ENCODE data around the gene SH3GL2. TPM values are rescaled to one million over a fixed set of nuclear protein-coding genes. Genes with fewer than 3 reads are reported as not detected.

Gene SH3GL2
- total RNA-seq = not detected

DNA sequence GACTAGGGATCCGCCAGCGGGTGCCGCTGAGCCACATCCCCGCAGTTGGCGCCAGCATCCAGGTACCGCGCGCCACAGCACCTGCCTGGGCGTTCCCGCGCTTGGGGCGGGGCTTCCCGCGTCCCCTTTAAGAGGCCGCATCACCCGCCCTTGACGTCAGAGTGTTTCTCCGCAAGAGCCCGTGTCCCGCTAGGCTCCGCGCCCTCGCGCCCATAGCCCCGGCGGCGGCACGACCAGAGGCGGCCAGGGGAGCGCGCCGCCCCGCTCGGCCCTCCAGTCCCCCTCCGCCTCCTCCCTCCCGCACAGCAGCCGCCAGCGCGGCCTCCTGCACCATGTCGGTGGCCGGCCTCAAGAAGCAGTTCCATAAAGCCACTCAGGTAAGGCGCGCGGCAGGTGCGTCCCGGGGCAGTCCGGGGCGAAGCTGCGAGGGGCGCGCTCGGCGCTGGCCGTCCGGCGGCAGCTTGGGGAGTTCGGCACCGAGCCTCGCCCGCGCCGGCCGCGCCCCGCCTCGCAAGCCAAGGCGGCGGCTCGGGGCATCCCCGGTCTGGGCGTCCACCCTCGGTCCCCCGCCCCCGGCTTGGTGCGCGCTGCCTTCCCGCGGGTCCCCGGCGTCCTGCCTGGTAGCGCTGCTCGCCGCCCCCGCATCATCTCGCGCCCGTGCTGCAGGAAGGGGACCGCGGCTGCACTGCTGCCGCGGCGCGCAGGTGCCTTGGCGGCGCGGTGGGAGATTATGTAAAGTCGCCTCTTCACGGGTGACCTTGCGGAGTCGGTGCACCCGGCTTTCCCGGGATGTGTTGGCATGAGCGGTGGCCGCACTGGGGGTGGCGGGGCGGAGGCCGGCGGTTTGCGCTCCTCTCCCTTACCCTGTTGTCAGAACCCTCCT lies at the start of gene SH3GL2:
Gene SH3GL2, plus strand, starts transcription at position 156 of the 883 bp plus-strand sequence.
- Mint-ChIP-seq H3K36me3 (ENCODE audit: low read depth) (no peaks in the 10 kb centered on the region), H3K4me1 (ENCODE audit: low read depth) (peaks cover 3% of the 10 kb centered on the region), H3K27ac (no peak within 1 kb of the TSS), H3K9me3 (ENCODE audit: insufficient read depth) (peaks cover 3% of the 10 kb centered on the region), H3K4me3 (peak within 1 kb of the TSS; percentile 38), H3K27me3 (ENCODE audit: low read depth) (peaks cover 28% of the 10 kb centered on the region)
- peak; percentile 76 for ATAC-seq
- POLR2A ChIA-PET = no interaction called here
- peak; percentile 33 for DNase-seq
- CTCF ChIA-PET = no interaction called here

DNA sequence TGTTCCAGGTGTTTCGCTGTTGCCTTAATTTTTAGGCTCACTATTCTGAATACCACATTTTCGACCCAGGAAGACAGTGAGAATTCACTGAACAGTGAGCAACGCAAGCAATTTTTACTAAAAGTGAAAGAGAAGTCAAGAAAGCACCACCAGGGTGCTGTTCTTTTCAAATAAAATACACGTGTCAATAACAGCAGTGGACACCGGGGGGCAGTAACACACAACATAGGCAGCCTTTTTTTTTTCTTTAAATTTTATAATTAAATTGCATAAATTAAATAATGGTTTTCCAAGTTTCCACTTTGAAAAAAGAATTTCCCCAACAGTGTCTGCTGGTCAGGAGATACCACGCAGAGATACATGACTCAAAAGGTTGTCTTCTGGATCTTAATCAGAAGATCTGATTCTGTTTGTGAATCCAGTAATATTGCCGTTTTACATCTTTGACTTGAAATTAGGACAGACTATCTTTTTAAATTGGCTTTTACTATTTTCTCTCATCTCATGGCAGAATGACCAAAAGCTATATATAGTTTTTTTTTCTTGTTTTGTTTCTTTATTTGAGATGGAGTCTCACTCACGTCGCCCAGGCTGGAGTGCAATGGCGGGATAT lies 47.1 kb upstream of the SH3GL2 start:
- peak; percentile 52 for DNase-seq
- Mint-ChIP-seq H3K27ac (no peak overlapping the region), H3K4me1 (ENCODE audit: low read depth) (no peaks in the 10 kb centered on the region)

DNA sequence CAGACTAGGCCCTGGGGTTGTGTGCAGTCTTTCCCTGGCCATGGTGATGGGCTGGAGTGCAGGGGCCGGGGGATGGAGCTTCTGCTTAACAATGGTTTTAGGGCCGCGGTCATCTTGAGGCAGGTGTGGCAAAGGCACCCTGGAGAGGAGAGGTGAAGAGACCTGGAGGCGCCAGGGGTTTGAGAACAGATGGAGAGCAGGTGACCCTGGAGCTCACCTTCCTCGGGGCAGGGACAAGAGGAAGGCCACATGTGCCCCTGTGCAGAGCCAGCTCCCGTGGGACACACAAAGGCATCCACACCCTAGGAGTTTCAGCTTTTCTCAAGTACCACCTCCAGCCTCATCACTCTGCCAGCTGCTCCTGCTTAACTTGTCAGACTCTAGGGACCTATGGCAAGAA lies 46.4 kb upstream of the SH3GL2 start:
- DNase-seq (no peak), ATAC-seq (no peak)
- H3K27me3 Mint-ChIP-seq (ENCODE audit: low read depth) = no peaks in the 10 kb centered on the region
- ChIA-PET CTCF (interaction anchor here (0.7 to 1.7 kb wide), 4 partner anchors 9 to 270 kb away, joined by 3 to 5 read pairs (median 4); no protein-coding TSS in a partner anchor), POLR2A (no interaction called here)
- H3K4me1 Mint-ChIP-seq (ENCODE audit: low read depth) = no peaks in the 10 kb centered on the region
- no peaks in the 10 kb centered on the region for H3K9me3 Mint-ChIP-seq (ENCODE audit: insufficient read depth)
- H3K36me3 Mint-ChIP-seq (ENCODE audit: low read depth) = no peaks in the 10 kb centered on the region
- H3K27ac Mint-ChIP-seq = no peak overlapping the region
- H3K4me3 Mint-ChIP-seq = no peak overlapping the region

More for the DNA sequence above, 47.1 kb upstream of the SH3GL2 start:
- Mint-ChIP-seq H3K27me3 (ENCODE audit: low read depth) (no peaks in the 10 kb centered on the region), H3K36me3 (ENCODE audit: low read depth) (no peaks in the 10 kb centered on the region), H3K4me3 (no peak overlapping the region), H3K9me3 (ENCODE audit: insufficient read depth) (no peaks in the 10 kb centered on the region)
- ATAC-seq = no peak
- ChIA-PET POLR2A (no interaction called here), CTCF (interaction anchor here (0.7 to 1.0 kb wide), 3 partner anchors 8 to 271 kb away, joined by 3 to 5 read pairs (median 4); no protein-coding TSS in a partner anchor)

DNA sequence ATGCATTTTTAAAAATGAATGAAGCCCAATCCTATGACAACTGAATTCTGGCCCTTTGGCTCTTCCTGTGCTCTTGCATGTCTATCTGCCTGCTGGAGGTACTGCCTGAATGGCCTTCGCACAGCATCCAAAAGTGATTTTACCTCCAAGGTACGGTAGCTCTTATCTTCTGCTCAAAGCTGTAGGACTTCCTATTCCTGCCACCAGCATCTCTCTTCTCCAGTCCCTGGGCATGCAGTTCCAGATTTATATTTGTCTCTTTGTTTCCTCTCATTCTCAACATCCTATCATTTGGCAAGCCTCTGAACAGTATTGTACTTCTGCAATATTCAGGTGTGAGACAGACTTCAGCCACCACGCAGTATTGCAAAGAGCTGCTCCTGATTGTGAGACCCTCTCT lies 43.7 kb upstream of the SH3GL2 start:
- H3K9me3 Mint-ChIP-seq (ENCODE audit: insufficient read depth) = no peaks in the 10 kb centered on the region
- no peaks in the 10 kb centered on the region for H3K36me3 Mint-ChIP-seq (ENCODE audit: low read depth)
- ATAC-seq (no peak), DNase-seq (no peak)
- H3K27ac Mint-ChIP-seq = no peak overlapping the region
- CTCF ChIA-PET = no interaction called here
- no peaks in the 10 kb centered on the region for H3K4me1 Mint-ChIP-seq (ENCODE audit: low read depth)
- no peak overlapping the region for H3K4me3 Mint-ChIP-seq
- POLR2A ChIA-PET = no interaction called here
- H3K27me3 Mint-ChIP-seq (ENCODE audit: low read depth) = no peaks in the 10 kb centered on the region

DNA sequence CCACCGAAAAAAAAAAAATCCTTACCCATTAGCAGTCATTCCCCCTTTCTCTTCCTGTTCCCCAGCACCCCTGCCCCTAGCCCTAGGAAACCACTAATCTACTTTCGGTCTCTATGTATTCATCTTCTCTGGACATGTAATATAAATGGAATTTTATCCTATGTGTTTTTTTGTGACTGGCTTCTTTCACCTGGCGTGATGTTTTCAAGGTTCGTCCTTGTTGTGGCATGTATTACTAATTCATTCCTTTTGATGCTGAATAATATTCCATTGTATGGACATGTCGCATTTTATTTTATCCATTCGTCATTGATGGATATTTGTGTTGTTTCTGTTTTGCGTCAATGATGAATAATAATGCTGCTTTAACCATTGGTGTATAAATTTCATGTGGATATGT lies 42.8 kb upstream of the SH3GL2 start:
- ATAC-seq (no peak), DNase-seq (no peak)
- H3K4me1 Mint-ChIP-seq (ENCODE audit: low read depth) = no peaks in the 10 kb centered on the region
- no peak overlapping the region for H3K27ac Mint-ChIP-seq
- H3K9me3 Mint-ChIP-seq (ENCODE audit: insufficient read depth) = no peaks in the 10 kb centered on the region
- no peaks in the 10 kb centered on the region for H3K27me3 Mint-ChIP-seq (ENCODE audit: low read depth)
- ChIA-PET CTCF (no interaction called here), POLR2A (no interaction called here)
- no peaks in the 10 kb centered on the region for H3K36me3 Mint-ChIP-seq (ENCODE audit: low read depth)
- no peak overlapping the region for H3K4me3 Mint-ChIP-seq

DNA sequence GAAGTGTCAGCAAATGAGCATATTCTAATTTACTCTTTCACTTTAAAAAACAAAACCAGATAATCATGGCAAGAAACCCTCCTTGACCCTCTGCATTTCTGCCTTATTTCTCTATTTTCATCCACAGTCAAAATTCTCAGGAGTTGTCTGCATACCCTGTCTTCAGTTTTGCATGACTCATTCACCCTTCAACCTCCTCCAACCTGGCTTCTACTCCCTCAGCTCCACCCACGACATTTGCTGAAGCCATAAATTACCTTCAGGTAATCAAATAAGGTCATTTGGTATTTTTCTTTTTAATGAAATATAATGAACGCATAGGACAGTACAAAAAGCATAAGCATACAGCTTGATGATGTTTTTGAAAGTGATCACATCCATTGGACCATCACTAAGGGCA lies 27.8 kb upstream of the SH3GL2 start:
- POLR2A ChIA-PET = interaction anchor here (0.6 kb wide), 1 partner anchor 101 kb away, joined by 3 read pairs; no protein-coding TSS in a partner anchor

DNA sequence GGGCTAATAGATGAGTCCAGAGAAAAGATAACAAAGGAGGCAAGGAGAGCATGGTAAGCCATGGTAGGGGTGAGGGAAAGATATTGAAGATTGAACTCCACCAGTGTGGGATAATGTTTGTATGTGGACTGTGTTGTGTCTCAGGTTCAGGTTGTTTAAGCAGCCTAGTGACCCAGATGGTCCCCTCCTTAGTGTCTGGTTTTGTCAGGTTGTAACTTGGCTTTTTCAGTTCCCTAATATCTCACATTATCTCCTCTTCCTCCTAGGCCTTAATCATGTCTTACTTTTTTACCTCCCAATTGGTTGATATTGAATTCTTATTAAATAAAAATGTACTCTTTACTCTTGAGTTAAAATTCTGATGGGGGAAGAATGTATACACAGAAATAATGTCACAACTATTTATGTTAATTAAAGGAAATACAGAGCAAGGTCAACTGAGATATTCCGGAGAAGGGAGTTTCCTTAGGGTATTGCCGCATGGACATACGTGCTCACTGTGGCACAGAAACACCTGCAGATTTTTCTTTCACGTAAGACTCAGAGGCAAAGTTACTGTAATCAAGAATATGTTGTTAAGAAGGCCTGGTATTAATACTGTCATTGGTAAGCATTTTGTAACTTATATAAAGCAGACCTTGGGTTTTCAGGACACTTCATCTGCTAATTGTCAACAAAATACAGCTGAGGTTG lies 23.4 kb upstream of the SH3GL2 start:
- Mint-ChIP-seq H3K4me3 (no peak overlapping the region), H3K4me1 (ENCODE audit: low read depth) (no peaks in the 10 kb centered on the region), H3K9me3 (ENCODE audit: insufficient read depth) (no peaks in the 10 kb centered on the region), H3K27ac (no peak overlapping the region), H3K36me3 (ENCODE audit: low read depth) (no peaks in the 10 kb centered on the region), H3K27me3 (ENCODE audit: low read depth) (no peaks in the 10 kb centered on the region)
- POLR2A ChIA-PET = no interaction called here
- CTCF ChIA-PET = interaction anchor here (1.1 kb wide), 1 partner anchor 28 kb away, joined by 3 read pairs; no protein-coding TSS in a partner anchor
- ATAC-seq = no peak
- no peak for DNase-seq

More for the DNA sequence above, 27.8 kb upstream of the SH3GL2 start:
- no peak for DNase-seq
- Mint-ChIP-seq H3K27ac (no peak overlapping the region), H3K4me1 (ENCODE audit: low read depth) (no peaks in the 10 kb centered on the region), H3K9me3 (ENCODE audit: insufficient read depth) (peaks cover 4% of the 10 kb centered on the region), H3K36me3 (ENCODE audit: low read depth) (no peaks in the 10 kb centered on the region), H3K4me3 (no peak overlapping the region), H3K27me3 (ENCODE audit: low read depth) (no peaks in the 10 kb centered on the region)
- CTCF ChIA-PET = no interaction called here
- no peak for ATAC-seq

DNA sequence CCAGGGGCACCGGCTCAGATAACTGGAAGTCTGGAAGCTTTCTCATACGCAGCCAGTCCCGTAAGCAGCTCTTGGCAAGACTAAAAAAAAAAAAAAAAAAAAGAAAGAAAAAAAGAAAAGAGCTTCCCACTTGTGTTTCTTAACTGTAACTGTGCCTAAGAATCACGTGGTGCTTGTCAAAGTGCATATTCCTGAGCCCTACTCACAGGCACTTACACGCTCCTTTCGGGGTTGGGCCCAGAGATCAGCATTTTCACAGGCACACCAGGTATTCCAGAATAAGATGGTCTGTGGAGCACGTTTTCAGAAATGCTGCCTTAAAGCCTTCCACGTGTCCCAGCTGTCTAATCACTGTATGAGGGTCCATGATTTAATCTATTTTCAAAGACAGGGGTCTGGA lies 22.6 kb upstream of the SH3GL2 start:
- POLR2A ChIA-PET = no interaction called here
- H3K4me1 Mint-ChIP-seq (ENCODE audit: low read depth) = no peaks in the 10 kb centered on the region

DNA sequence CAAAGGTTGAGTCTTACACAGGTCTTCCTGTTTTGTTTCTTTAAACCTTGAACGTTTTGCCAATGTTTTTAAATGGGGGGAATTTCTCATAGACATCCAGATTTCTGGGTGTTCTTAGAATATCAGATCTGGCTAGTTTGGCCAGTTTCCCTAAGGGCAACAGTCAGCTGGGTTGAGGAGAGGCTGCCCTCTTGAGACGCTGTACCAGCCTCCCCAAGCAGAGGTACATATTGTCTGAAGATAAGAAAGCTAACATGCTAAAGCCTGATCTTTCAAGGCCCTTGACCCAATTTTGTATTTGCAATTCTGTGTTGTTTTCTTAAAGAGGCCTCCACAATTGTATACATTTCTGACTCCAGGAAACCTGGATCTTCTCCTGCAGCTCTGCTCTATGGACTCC lies 21.9 kb upstream of the SH3GL2 start:
- Mint-ChIP-seq H3K27me3 (ENCODE audit: low read depth) (no peaks in the 10 kb centered on the region), H3K9me3 (ENCODE audit: insufficient read depth) (no peaks in the 10 kb centered on the region), H3K36me3 (ENCODE audit: low read depth) (no peaks in the 10 kb centered on the region), H3K27ac (no peak overlapping the region), H3K4me1 (ENCODE audit: low read depth) (no peaks in the 10 kb centered on the region), H3K4me3 (no peak overlapping the region)
- ChIA-PET POLR2A (no interaction called here), CTCF (no interaction called here)
- ATAC-seq (no peak), DNase-seq (no peak)

More for the DNA sequence above, 22.6 kb upstream of the SH3GL2 start:
- Mint-ChIP-seq H3K36me3 (ENCODE audit: low read depth) (no peaks in the 10 kb centered on the region), H3K4me3 (no peak overlapping the region), H3K27me3 (ENCODE audit: low read depth) (no peaks in the 10 kb centered on the region), H3K9me3 (ENCODE audit: insufficient read depth) (no peaks in the 10 kb centered on the region), H3K27ac (no peak overlapping the region)
- CTCF ChIA-PET = no interaction called here
- DNase-seq (no peak), ATAC-seq (no peak)

DNA sequence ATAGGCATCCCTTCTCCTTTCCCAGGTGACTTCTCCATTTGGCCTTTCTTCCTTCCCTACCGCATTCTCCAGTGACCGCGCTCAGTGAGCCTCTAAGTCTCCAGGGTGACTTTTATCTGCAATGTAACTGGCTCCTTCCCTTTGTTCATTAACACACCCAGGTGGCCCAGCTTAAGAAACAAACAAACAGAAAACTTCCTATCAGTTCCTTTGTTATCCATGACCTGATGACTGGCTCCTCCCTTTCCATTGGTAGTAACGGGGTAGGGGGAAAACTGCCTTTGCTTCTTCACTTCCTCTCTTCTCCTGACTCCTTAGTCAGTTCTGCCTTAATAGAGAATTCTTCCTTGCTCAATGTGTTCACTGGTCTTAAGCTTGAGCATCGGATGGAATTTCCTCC lies 7.0 kb upstream of the SH3GL2 start:
- Mint-ChIP-seq H3K4me1 (ENCODE audit: low read depth) (no peaks in the 10 kb centered on the region), H3K9me3 (ENCODE audit: insufficient read depth) (peaks cover 3% of the 10 kb centered on the region), H3K27me3 (ENCODE audit: low read depth) (peaks cover 1% of the 10 kb centered on the region), H3K36me3 (ENCODE audit: low read depth) (no peaks in the 10 kb centered on the region), H3K4me3 (no peak overlapping the region), H3K27ac (no peak overlapping the region)
- ChIA-PET CTCF (no interaction called here), POLR2A (no interaction called here)
- ATAC-seq = no peak
- DNase-seq = no peak

DNA sequence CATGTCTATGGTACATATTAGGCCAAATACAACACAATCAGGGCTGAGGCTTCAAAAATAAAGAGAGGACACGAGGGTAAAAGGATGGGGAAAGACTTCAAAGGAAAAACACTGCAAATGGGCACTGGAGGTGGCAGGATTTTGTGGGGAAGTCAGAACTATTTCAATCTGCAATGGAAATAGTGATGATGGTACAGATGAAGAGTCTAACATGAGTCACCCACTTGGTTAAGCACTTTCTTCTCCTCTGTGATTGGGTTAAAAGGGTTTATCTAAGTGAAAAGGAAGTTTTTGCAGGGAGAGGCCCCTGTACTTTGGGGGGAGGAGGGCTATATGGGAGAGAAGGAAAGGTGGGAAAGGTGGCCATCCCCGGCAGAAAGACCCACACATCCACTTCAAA lies 4.5 kb upstream of the SH3GL2 start:
- Mint-ChIP-seq H3K4me1 (ENCODE audit: low read depth) (no peaks in the 10 kb centered on the region), H3K9me3 (ENCODE audit: insufficient read depth) (peaks cover 3% of the 10 kb centered on the region), H3K27ac (no peak overlapping the region), H3K4me3 (no peak overlapping the region), H3K36me3 (ENCODE audit: low read depth) (no peaks in the 10 kb centered on the region), H3K27me3 (ENCODE audit: low read depth) (peaks cover 16% of the 10 kb centered on the region)
- ATAC-seq (no peak), DNase-seq (no peak)
- ChIA-PET CTCF (no interaction called here), POLR2A (no interaction called here)

DNA sequence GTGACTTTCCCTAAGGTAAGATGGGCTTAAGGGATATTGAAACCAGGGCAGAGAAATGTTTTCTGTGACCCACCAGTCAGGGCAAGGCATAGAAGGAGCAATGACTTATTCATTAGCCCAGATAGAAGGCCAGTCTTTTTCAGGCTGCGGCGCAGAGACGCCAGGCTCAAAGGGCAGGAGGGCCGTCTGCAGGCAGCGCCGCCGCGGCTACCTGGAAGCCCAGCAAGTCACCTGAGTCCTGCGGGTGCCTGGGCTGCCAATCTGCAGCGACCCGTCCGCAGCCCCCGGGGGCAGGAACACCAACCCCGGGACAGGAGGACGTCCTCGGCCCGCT lies 322 bp upstream of the SH3GL2 start:
- Mint-ChIP-seq H3K4me1 (ENCODE audit: low read depth) (peaks cover 3% of the 10 kb centered on the region), H3K4me3 (peak overlapping the region; percentile 18), H3K27me3 (ENCODE audit: low read depth) (peaks cover 28% of the 10 kb centered on the region), H3K36me3 (ENCODE audit: low read depth) (no peaks in the 10 kb centered on the region), H3K9me3 (ENCODE audit: insufficient read depth) (peaks cover 3% of the 10 kb centered on the region), H3K27ac (no peak overlapping the region)
- ChIA-PET POLR2A (no interaction called here), CTCF (no interaction called here)
- DNase-seq (no peak), ATAC-seq (no peak)

Data from activated CD8-positive, alpha-beta T cell treated with anti-CD3 and anti-CD28 coated beads, Interleukin-2, amount 10 ng/mL, durations not matched to agents 7 days and 5 days (primary cell).